ENCODE results near the gene CPPED1. TPM values are rescaled to one million over a fixed set of nuclear protein-coding genes. Genes with fewer than 3 reads are reported as not detected.
A peak's percentile ranks its signal among the peaks of the same experiment; 100 is the strongest.

The CPPED1 gene
- total and polyA plus RNA-seq, 4 donors, result 10.4 to 29.1 (median 23.0) TPM

DNA sequence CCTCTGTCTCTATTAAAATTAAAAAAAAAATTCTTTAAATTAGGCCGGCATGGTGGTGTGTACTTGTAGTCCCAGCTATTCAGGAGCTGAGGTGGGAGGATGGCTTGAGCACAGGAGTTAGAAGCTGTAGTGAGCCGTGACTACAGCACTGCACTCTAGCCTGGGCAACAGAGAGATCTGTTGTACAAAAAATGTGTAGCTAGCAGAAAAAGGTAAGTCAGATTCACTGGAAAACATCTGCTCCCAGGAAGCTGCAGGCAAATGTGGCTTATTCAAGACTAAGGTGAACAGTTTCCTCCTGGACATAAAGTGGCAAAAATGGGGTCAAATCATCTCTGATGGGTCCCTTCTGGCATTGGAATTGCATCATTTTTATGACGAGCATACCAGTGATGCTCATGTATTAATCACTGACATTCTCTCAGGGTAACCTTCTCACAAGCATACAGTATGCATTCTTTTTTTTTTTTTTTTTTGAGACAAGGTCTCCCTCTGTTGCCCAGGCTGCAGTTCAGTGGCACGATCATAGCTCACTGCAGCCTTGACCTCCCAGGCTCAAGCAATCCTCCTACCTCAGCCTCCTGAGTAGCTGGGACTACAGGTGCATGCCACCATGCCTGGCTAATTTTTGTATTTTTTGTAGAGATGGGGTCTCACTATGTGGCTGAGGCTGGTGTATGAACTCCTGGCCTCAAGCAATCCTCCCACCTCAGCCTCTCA lies 48.7 kb downstream of the CPPED1 start:
- Histone ChIP-seq H3K4me3 (ENCODE audit: low read depth in 1 of 3, low read length in 3 of 3) (no peak overlapping the region), H3K9ac (ENCODE audit: low read depth in 1 of 2, low read length in 2 of 2) (peak overlapping the region in 1 of 2 donors; percentile 47), H3K27ac (ENCODE audit: low read depth in 1 of 2, low read length in 2 of 2) (peak overlapping the region; percentile 82), H3K27me3 (ENCODE audit: control insufficient read depth in 4 of 4, insufficient read depth in 4 of 4, low read length in 3 of 4) (no peaks in the 10 kb centered on the region), H3K4me1 (ENCODE audit: control insufficient read depth in 4 of 4, insufficient read depth in 4 of 4, low read length in 3 of 4) (peaks cover 10 to 63% (median 45%) of the 10 kb centered on the region in 4 donors), H3K9me3 (ENCODE audit: control insufficient read depth in 4 of 4, low read length in 3 of 4) (no peaks in the 10 kb centered on the region), H3K36me3 (ENCODE audit: control insufficient read depth in 4 of 4, insufficient read depth in 3 of 4, low read depth in 1 of 4, low read length in 3 of 4) (no peaks in the 10 kb centered on the region)
- DNase-seq (ENCODE audit: low spot score), result no peak
- TF ChIP-seq RAD21 (IDR thresholded peaks at IDR 0.05), result no peak
- TF ChIP-seq GABPA (IDR thresholded peaks at IDR 0.05 in 1 of 2, conservative IDR thresholded peaks at IDR 0.05 in 1 of 2), result no peak
- TF ChIP-seq JUND (IDR thresholded peaks at IDR 0.05), result no peak
- no peak for TF ChIP-seq TAF1 (conservative IDR thresholded peaks at IDR 0.05)
- TF ChIP-seq, protein P1, sequence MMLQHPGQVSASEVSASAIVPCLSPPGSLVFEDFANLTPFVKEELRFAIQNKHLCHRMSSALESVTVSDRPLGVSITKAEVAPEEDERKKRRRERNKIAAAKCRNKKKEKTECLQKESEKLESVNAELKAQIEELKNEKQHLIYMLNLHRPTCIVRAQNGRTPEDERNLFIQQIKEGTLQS (IDR thresholded peaks at IDR 0.05), result no peak
- TF ChIP-seq SP1 (IDR thresholded peaks at IDR 0.05), result no peak
- no peak for TF ChIP-seq FOXA2 (IDR thresholded peaks at IDR 0.05)
- TF ChIP-seq ZBTB33 (IDR thresholded peaks at IDR 0.05), result no peak
- no peak for TF ChIP-seq REST (IDR thresholded peaks at IDR 0.05)
- no peak for TF ChIP-seq RXRA (IDR thresholded peaks at IDR 0.05)
- 57% methylated on average over 4 of the region's 4 CpGs for WGBS

DNA sequence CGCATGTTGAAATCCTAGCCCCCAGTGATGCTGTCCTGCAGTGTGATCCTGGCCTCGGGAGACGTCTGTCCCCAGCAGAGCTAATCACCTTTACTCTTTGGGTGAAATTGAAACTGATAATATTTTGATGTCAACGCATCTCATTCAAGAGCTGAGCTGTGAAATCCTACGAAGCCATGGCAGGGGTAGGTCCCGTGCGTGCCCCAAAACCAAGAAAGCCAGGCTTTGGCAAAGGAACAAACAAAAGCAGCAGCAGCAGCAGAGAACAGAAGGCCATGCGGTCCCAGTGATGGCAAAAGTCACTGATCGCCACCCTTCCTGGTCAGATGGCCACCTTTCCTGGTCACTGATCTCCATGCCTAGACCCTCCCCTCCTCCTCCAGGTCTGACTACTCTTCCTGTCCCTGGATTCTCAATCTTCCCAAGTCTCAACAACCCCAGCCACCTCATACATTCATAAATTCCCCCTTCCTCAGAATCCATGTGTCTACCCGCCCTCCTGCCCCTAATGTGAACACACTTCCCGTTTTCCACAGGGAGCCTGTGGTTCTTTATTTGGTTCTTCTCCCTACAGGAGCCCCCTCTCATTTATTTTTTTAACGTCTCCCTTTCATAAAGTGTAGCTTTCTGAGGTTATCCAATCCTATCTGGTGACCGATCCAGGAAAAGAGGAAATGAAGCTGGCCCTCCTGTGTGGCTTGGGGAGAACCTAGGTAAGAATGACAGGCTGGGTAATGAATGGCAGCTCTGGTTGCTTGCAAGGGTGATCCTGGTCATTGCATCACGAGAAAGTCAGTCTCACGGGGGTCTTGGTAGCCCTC lies 50.3 kb downstream of the CPPED1 start:
- 50% methylated on average over 15 of the region's 15 CpGs for WGBS
- peaks cover 10 to 51% (median 39%) of the 10 kb centered on the region in 4 donors for H3K4me1 ChIP-seq (ENCODE audit: control insufficient read depth in 4 of 4, insufficient read depth in 4 of 4, low read length in 3 of 4)
- no peaks in the 10 kb centered on the region for H3K36me3 ChIP-seq (ENCODE audit: control insufficient read depth in 4 of 4, insufficient read depth in 3 of 4, low read depth in 1 of 4, low read length in 3 of 4)
- DNase-seq (ENCODE audit: low spot score), result no peak
- H3K4me3 ChIP-seq (ENCODE audit: low read depth in 1 of 3, low read length in 3 of 3), result peak overlapping the region in 2 of 3 donors; percentile 8 to 19
- H3K9me3 ChIP-seq (ENCODE audit: control insufficient read depth in 4 of 4, low read length in 3 of 4), result no peaks in the 10 kb centered on the region
- peak overlapping the region in 1 of 2 donors; percentile 45 for H3K9ac ChIP-seq (ENCODE audit: low read depth in 1 of 2, low read length in 2 of 2)
- H3K27ac ChIP-seq (ENCODE audit: low read depth in 1 of 2, low read length in 2 of 2), result peak overlapping the region; percentile 82
- TF ChIP-seq YY1 (IDR thresholded peaks at IDR 0.05) (peak; percentile 52), RAD21 (IDR thresholded peaks at IDR 0.05) (peak in 1 of 2 donors; percentile 15), HNF4A (conservative IDR thresholded peaks at IDR 0.05) (peak; percentile 33 to 44), SP1 (IDR thresholded peaks at IDR 0.05) (peak; percentile 14), FOXA2 (IDR thresholded peaks at IDR 0.05) (peak; percentile 7), RXRA (IDR thresholded peaks at IDR 0.05) (peak in 1 of 2 donors; percentile 17), MAX (IDR thresholded peaks at IDR 0.05) (peak; percentile 67)
- TF ChIP-seq, protein P1 (IDR thresholded peaks at IDR 0.05), result no peak
- TF ChIP-seq, protein P2, sequence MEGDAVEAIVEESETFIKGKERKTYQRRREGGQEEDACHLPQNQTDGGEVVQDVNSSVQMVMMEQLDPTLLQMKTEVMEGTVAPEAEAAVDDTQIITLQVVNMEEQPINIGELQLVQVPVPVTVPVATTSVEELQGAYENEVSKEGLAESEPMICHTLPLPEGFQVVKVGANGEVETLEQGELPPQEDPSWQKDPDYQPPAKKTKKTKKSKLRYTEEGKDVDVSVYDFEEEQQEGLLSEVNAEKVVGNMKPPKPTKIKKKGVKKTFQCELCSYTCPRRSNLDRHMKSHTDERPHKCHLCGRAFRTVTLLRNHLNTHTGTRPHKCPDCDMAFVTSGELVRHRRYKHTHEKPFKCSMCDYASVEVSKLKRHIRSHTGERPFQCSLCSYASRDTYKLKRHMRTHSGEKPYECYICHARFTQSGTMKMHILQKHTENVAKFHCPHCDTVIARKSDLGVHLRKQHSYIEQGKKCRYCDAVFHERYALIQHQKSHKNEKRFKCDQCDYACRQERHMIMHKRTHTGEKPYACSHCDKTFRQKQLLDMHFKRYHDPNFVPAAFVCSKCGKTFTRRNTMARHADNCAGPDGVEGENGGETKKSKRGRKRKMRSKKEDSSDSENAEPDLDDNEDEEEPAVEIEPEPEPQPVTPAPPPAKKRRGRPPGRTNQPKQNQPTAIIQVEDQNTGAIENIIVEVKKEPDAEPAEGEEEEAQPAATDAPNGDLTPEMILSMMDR (IDR thresholded peaks at IDR 0.05; ENCODE audit: low read depth, low read length, missing input control), result no peak
- H3K27me3 ChIP-seq (ENCODE audit: control insufficient read depth in 4 of 4, insufficient read depth in 4 of 4, low read length in 3 of 4), result no peaks in the 10 kb centered on the region
